ENCODE data around the gene RNF125. TPM values are rescaled to one million over a fixed set of nuclear protein-coding genes. Genes with fewer than 3 reads are reported as not detected.
A peak's percentile ranks its signal among the peaks of the same experiment; 100 is the strongest.
"Not testable (repeated sequence)": the region's sequence is repeated elsewhere in the genome, so short reads cannot be mapped to it uniquely, and the experiment has no call there.

Gene RNF125
- total RNA-seq, 1 donor from 2014 or later, result 1.5 TPM

GRCh38 chr18:32074206-32074605, 55.6 kb downstream of the RNF125 start:
- intact Hi-C loops (cut with DNase I), result no loop called here
- DNase-seq (ENCODE audit: low spot score), result no peak

DNA sequence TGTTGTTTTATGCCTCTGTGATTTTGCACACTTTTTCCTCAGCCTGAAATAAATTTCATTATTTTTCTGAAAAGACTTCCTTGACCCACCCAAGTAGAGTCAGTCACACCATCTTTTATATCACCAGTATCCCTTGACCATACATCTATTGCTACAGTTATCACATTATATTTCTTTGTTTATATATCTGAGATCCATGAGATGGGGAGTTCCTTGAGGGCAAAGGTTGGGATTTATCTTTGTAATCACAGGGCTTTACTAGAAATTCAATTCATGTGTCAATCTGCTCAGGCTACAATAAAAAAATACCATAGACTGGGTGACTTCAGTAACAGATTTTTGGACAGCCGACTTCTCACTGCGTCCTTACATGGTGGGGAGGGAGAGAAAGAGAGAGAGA, 60.2 kb downstream of the RNF125 start:
- intact Hi-C loops (cut with DNase I), result no loop called here
- DNase-seq (ENCODE audit: low spot score), result no peak

GRCh38 chr18:32081881-32082280, 63.3 kb downstream of the RNF125 start:
- intact Hi-C loops (cut with DNase I), result loop anchor here (10.0 kb wide), 1 partner anchor 97 kb away; no protein-coding TSS in a partner anchor
- no peak for DNase-seq (ENCODE audit: low spot score)

GRCh38 chr18:32083781-32084180, 65.2 kb downstream of the RNF125 start:
- DNase-seq (ENCODE audit: low spot score), result no peak
- intact Hi-C loops (cut with DNase I), result loop anchor here (10.0 kb wide), 1 partner anchor 99 kb away; no protein-coding TSS in a partner anchor

DNA sequence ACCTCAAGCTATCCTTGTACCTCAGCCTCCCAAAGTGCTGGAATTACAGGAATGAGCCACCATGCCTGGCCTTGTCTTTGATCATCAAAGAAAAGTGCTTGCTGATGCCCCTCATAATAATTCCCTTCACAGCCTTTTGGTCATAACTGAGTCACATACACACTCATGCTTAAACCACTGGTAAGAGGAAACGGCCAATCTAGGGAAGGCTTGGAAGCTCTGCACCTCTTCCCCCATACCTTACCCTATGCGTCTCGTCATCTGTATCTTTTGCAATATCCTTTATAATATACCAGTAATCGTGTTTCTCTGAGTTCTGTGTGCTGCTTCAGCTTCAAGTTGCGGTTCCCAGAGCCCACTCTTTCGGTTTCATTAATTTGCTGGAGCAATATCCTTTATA, 68.3 kb downstream of the RNF125 start:
- no peak for DNase-seq (ENCODE audit: low spot score)
- intact Hi-C loops (cut with DNase I), result loop anchor here (10.0 kb wide), 1 partner anchor 102 kb away; no protein-coding TSS in a partner anchor

- DNase-seq (ENCODE audit: low spot score), result not testable (repeated sequence)
- intact Hi-C loops (cut with DNase I), result loop anchor here (5.0 to 10.0 kb wide), 2 partner anchors 149 to 334 kb away; partner anchors contain the start of gene TRAPPC8
These were observed 72.2 kb downstream of the RNF125 start for GRCh38 chr18:32090831-32091230.

DNA sequence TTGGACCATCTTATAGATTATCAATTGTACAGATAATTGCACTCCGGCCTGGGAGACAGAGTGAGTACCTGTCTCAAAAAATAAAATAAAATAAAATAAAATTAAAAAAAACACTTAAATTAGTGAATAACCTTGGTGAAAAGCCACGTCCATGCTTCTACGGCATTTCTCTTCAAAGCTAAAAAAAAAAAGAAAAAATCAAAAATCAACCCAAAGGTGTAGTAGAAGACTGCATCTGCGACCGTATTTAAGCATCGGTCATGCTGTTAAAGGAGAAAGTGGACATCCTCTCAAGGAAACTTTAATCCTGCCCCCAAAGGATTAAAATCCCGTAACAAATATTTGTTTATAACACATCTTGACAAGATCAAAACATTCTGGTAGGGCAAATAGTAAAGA, 72.7 kb downstream of the RNF125 start:
- DNase-seq (ENCODE audit: low spot score), result no peak
- intact Hi-C loops (cut with DNase I), result loop anchor here (5.0 to 10.0 kb wide), 2 partner anchors 149 to 333 kb away; partner anchors contain the start of gene TRAPPC8

- peak; percentile 94 for DNase-seq (ENCODE audit: low spot score)
These were observed 73.2 kb downstream of the RNF125 start, which contains the start of gene RNF138 for GRCh38 chr18:32091724-32092421. Gene RNF138 (plus strand): TSS chr18:32091874. CDS start chr18:32092777, 903 bp downstream.

DNA sequence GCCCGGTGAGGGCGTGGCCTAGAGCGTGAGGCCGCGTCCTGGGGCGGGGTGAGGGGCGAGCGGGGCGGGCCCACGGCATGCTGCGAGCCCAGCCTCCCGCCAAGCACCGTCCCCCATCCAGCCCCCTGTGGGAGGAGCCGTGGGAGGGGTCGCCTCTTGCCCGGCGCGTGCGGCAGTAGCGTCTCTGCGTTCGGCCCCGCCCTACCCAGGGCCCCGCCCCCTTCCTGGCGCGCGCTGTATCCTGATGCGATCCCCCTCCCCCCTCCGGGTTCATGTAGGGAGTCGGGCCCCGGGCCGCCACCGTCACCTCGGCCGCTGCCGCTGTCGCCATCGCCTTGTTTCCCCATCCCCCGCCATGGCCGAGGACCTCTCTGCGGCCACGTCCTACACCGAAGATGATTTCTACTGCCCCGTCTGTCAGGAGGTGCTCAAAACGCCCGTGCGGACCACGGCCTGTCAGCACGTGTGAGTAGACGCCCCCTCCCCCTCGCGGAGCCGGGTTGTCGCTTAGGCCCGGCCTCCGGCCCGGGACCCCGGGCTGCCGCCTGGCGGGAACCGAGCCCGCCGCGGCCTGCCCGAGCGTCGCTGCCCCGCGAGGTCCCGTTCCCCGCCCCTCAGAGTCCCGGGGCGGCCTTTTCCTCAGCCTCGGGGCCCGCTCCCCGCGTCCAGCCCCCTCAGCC, 73.9 kb downstream of the RNF125 start:
- DNase-seq (ENCODE audit: low spot score), result peak; percentile 100
- intact Hi-C loops (cut with DNase I), result loop anchor here (2.0 to 10.0 kb wide), 3 partner anchors 74 to 332 kb away; partner anchors contain the start of genes RNF125 and TRAPPC8

More at GRCh38 chr18:32091724-32092421, 73.2 kb downstream of the RNF125 start, which contains the start of gene RNF138:
- intact Hi-C loops (cut with DNase I), result loop anchor here (2.0 to 10.0 kb wide), 3 partner anchors 73 to 333 kb away; partner anchors contain the start of genes RNF125 and TRAPPC8

- intact Hi-C loops (cut with DNase I), result loop anchor here (2.0 to 10.0 kb wide), 3 partner anchors 74 to 332 kb away; partner anchors contain the start of genes RNF125 and TRAPPC8
- DNase-seq (ENCODE audit: low spot score), result peak; percentile 81
These were observed 74.5 kb downstream of the RNF125 start for GRCh38 chr18:32093102-32093511.

DNA sequence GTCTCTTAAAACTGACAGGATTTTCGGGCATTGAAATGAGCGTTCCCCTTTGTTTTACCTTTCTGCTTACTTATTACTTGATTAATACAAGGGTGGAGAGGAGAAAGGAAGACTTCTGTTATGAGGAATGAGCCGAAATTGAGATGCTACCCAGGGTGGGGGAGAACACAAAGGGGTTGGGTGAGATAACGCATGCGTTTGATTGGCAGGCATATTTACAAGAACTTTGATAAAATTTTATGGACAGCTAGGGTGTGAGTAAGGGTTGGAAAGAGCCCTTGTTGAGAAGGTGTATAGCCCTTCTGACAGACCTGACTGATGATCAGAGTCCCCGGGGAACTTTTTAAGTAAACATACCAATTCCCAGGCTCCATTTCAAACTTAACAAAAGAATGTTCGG, 74.9 kb downstream of the RNF125 start:
- no peak for DNase-seq (ENCODE audit: low spot score)
- intact Hi-C loops (cut with DNase I), result loop anchor here (2.0 to 10.0 kb wide), 3 partner anchors 75 to 331 kb away; partner anchors contain the start of genes RNF125 and TRAPPC8

DNA sequence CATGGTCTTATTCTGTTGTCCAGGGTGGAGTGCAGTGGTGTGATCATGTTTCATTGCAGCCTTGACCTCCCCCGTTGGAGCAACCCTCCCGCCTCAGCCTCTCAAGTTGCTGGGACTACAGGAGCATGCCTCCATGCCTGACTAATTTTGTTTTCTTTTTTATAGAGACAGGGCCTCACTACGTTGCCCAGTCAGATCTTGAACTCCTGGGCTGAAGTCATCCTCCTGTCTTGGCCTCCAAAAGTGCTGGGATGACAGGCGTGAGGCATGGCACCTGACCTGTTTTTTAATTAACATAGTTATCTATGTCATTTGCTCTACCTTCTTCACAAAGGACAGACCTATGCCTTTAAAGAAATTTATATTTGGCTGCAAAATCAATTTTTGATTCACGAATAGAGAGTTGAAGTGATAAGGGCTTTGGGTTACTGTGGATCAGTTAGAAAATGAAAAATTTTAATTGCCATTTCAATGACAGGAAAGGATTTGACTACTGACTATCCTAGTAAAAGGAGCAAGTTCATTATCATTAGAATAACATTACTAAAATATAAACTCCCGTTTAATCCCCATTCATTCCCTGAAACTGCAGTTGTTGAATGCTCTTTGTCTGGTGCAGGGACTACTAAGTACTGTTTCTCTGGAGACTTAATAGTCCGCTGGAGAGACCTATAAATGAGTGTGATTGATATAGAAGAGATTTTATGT, 76.7 kb downstream of the RNF125 start:
- DNase-seq (ENCODE audit: low spot score), result no peak
- intact Hi-C loops (cut with DNase I), result loop anchor here (10.0 kb wide), 1 partner anchor 329 kb away; no protein-coding TSS in a partner anchor

DNA sequence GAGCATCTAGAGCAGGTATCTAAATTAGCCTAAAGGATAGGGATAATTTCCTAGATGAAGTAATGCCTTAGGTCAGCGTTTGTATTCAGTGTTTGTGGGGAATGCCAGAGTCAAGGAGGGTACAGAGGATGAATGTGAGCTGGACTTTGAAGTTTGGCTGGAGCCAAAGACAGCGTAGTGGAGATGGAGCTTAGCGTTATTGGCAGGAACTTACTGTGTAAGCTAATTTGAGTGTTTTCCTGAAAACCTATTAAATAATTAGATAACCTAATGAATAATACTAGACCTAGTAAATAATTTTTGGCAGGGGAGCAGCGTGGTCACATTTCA, 77.2 kb downstream of the RNF125 start:
- DNase-seq (ENCODE audit: low spot score), result no peak
- intact Hi-C loops (cut with DNase I), result loop anchor here (10.0 kb wide), 1 partner anchor 329 kb away; no protein-coding TSS in a partner anchor

- intact Hi-C loops (cut with DNase I), result loop anchor here (10.0 kb wide), 1 partner anchor 328 kb away; no protein-coding TSS in a partner anchor
- DNase-seq (ENCODE audit: low spot score), result no peak
These were observed 78.3 kb downstream of the RNF125 start for GRCh38 chr18:32096946-32097345.

- no peak for DNase-seq (ENCODE audit: low spot score)
These were observed 85.9 kb downstream of the RNF125 start for GRCh38 chr18:32104516-32104915.

DNA sequence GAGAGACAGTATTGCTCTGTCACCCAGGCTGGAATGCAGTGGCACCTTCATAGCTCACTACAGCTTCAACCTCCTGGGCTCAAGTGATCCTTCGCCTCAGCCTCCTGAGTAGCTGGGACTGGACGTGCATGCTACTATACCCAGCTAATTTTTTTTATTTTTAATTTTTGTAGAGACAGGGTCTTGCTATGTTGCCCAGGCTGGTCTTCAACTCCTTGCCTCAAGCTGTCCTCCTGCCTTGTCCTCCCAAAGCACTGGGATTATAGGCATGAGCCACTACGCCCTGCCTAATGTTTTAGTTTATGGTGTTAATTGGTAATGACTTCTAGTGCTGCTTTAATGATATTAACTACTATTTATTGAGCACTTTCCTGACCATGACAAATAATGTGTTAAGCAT, 91.4 kb downstream of the RNF125 start:
- intact Hi-C loops (cut with DNase I), result no loop called here
- DNase-seq (ENCODE audit: low spot score), result no peak

More at GRCh38 chr18:32104516-32104915, 85.9 kb downstream of the RNF125 start:
- intact Hi-C loops (cut with DNase I), result no loop called here

GRCh38 chr18:32111706-32112105, 93.1 kb downstream of the RNF125 start:
- intact Hi-C loops (cut with DNase I), result no loop called here

DNA sequence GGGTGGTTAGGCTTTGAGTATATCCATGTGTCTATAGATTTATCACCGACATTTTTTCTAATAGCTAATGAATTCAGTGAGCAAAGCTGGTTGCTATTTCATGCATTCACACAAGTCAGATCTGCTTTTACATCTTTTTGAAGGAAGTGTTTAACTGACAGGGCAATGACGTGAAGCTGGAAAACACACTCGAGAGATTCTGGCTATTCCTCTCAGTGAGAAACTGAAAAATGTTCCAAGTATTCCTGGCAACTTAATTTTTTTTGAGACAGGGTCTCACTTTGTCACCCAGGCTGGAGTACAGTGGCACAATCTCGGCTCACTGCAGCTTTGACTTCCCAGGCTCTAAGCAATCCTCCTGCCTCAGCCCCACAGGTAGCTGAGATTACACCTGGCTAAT, 94.2 kb downstream of the RNF125 start:
- intact Hi-C loops (cut with DNase I), result no loop called here
- DNase-seq (ENCODE audit: low spot score), result no peak

More at GRCh38 chr18:32111706-32112105, 93.1 kb downstream of the RNF125 start:
- no peak for DNase-seq (ENCODE audit: low spot score)

GRCh38 chr18:32114293-32114942, 95.8 kb downstream of the RNF125 start:
- no peak for DNase-seq (ENCODE audit: low spot score)
- intact Hi-C loops (cut with DNase I), result no loop called here
